PC-3 (cell line): Measurements from ENCODE around the gene ASPRV1.

Source experiments
- EZH2 ChIP-seq: fragments of 300-600 bp; sonication (generic); IDR thresholded peaks from one replicate; pipeline ENCODE4 v1.6.1; 2017; ENCODE audit warnings: antibody characterized with exemption, mild to moderate bottlenecking, low read length; ENCODE audit not compliant: unreplicated experiment
- TF ChIP-seq, protein P1 (sequence below): fragments of 300-600 bp; sonication (generic); conservative IDR thresholded peaks from 2 replicates; pipeline ENCODE4 v1.5.1; 2017; ENCODE audit warnings: antibody characterized with exemption, low read depth, mild to moderate bottlenecking, low read length

GRCh38 chr2:69965756-69966445 is 4.5 kb upstream of the ASPRV1 start:
- TF ChIP-seq, protein P1, sequence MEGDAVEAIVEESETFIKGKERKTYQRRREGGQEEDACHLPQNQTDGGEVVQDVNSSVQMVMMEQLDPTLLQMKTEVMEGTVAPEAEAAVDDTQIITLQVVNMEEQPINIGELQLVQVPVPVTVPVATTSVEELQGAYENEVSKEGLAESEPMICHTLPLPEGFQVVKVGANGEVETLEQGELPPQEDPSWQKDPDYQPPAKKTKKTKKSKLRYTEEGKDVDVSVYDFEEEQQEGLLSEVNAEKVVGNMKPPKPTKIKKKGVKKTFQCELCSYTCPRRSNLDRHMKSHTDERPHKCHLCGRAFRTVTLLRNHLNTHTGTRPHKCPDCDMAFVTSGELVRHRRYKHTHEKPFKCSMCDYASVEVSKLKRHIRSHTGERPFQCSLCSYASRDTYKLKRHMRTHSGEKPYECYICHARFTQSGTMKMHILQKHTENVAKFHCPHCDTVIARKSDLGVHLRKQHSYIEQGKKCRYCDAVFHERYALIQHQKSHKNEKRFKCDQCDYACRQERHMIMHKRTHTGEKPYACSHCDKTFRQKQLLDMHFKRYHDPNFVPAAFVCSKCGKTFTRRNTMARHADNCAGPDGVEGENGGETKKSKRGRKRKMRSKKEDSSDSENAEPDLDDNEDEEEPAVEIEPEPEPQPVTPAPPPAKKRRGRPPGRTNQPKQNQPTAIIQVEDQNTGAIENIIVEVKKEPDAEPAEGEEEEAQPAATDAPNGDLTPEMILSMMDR = no peak
- no peak for TF ChIP-seq EZH2
